Liver (tissue), 3 donors: ENCODE measurements around the gene SPA17.

ENCODE experiments used
- JUND ChIP-seq, 2 donors: IDR thresholded peaks; 2 replicates each; pipeline ENCODE4 v1.6.1; 2016; ENCODE audit warnings: antibody characterized with exemption in 2 of 2
- TF ChIP-seq, protein P1 (sequence below): IDR thresholded peaks from 2 replicates; pipeline ENCODE4 v1.6.1; 2016; ENCODE audit warnings: antibody characterized with exemption
- TF ChIP-seq, protein P2 (sequence below): fragments of 150-350 bp; IDR thresholded peaks from 2 replicates; pipeline ENCODE4 v1.5.1; 2017; ENCODE audit warnings: improper control_type of control experiment, low read depth, low read length; ENCODE audit not compliant: missing input control
- TF ChIP-seq, protein P3 (sequence below): IDR thresholded peaks from 2 replicates; pipeline ENCODE4 v1.6.1; 2016; ENCODE audit warnings: antibody characterized with exemption, mild to moderate bottlenecking
- donor health status: healthy.
- donor health status: healthy.

DNA sequence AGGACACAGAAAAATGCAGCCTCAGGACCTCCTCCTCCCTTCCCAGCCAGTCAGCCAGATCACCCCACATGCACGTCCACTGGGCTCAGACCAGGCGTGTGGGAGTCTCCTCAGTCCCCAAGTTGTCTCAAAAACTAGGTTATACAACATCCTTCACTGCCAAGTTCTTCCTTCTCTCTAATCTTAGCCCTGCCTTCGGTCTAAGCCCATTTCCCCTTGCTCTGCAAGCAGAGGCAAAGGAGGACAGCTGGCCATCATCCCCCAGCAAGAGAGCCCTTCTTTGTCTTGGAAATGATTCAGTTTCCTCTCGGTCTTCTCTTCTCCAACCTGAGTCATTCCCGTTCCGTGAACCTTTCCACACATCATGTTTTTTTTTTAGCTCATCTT lies 52.0 kb downstream of the SPA17 start:
- TF ChIP-seq, protein P1, sequence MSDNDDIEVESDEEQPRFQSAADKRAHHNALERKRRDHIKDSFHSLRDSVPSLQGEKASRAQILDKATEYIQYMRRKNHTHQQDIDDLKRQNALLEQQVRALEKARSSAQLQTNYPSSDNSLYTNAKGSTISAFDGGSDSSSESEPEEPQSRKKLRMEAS = no peak
- TF ChIP-seq, protein P2, sequence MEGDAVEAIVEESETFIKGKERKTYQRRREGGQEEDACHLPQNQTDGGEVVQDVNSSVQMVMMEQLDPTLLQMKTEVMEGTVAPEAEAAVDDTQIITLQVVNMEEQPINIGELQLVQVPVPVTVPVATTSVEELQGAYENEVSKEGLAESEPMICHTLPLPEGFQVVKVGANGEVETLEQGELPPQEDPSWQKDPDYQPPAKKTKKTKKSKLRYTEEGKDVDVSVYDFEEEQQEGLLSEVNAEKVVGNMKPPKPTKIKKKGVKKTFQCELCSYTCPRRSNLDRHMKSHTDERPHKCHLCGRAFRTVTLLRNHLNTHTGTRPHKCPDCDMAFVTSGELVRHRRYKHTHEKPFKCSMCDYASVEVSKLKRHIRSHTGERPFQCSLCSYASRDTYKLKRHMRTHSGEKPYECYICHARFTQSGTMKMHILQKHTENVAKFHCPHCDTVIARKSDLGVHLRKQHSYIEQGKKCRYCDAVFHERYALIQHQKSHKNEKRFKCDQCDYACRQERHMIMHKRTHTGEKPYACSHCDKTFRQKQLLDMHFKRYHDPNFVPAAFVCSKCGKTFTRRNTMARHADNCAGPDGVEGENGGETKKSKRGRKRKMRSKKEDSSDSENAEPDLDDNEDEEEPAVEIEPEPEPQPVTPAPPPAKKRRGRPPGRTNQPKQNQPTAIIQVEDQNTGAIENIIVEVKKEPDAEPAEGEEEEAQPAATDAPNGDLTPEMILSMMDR = no peak
- TF ChIP-seq, protein P3, sequence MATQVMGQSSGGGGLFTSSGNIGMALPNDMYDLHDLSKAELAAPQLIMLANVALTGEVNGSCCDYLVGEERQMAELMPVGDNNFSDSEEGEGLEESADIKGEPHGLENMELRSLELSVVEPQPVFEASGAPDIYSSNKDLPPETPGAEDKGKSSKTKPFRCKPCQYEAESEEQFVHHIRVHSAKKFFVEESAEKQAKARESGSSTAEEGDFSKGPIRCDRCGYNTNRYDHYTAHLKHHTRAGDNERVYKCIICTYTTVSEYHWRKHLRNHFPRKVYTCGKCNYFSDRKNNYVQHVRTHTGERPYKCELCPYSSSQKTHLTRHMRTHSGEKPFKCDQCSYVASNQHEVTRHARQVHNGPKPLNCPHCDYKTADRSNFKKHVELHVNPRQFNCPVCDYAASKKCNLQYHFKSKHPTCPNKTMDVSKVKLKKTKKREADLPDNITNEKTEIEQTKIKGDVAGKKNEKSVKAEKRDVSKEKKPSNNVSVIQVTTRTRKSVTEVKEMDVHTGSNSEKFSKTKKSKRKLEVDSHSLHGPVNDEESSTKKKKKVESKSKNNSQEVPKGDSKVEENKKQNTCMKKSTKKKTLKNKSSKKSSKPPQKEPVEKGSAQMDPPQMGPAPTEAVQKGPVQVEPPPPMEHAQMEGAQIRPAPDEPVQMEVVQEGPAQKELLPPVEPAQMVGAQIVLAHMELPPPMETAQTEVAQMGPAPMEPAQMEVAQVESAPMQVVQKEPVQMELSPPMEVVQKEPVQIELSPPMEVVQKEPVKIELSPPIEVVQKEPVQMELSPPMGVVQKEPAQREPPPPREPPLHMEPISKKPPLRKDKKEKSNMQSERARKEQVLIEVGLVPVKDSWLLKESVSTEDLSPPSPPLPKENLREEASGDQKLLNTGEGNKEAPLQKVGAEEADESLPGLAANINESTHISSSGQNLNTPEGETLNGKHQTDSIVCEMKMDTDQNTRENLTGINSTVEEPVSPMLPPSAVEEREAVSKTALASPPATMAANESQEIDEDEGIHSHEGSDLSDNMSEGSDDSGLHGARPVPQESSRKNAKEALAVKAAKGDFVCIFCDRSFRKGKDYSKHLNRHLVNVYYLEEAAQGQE = no peak
- TF ChIP-seq JUND (IDR thresholded peaks at IDR 0.05) = no peak
